ENCODE results near the gene RSPH1.

The RSPH1 gene

GRCh38 chr21:42461881-42462877 lies 33.8 kb downstream of the RSPH1 start:
- no peak for DNase-seq

GRCh38 chr21:42461185-42461520 lies 34.9 kb downstream of the RSPH1 start:
- DNase-seq, result no peak

- DNase-seq, result no peak
Measured at GRCh38 chr21:42460391-42461184, 35.4 kb downstream of the RSPH1 start.

GRCh38 chr21:42459546-42460215 lies 36.3 kb downstream of the RSPH1 start:
- no peak for DNase-seq

- no peak for DNase-seq
Measured at GRCh38 chr21:42459082-42459460, 37.0 kb downstream of the RSPH1 start.

- no peak for DNase-seq
Measured at GRCh38 chr21:42456457-42456856, 39.6 kb downstream of the RSPH1 start.

- no peak for DNase-seq
Measured at GRCh38 chr21:42455754-42456440, 40.1 kb downstream of the RSPH1 start.

GRCh38 chr21:42455196-42455595 lies 40.8 kb downstream of the RSPH1 start:
- DNase-seq, result no peak

GRCh38 chr21:42454786-42455185 lies 41.2 kb downstream of the RSPH1 start:
- no peak for DNase-seq

GRCh38 chr21:42453986-42454570 lies 41.9 kb downstream of the RSPH1 start:
- DNase-seq, result no peak

GRCh38 chr21:42453224-42453985 lies 42.6 kb downstream of the RSPH1 start:
- DNase-seq, result no peak

GRCh38 chr21:42452401-42453223 lies 43.4 kb downstream of the RSPH1 start:
- DNase-seq, result no peak

GRCh38 chr21:42451941-42452340 lies 44.1 kb downstream of the RSPH1 start:
- no peak for DNase-seq

GRCh38 chr21:42448686-42449085 lies 47.3 kb downstream of the RSPH1 start:
- DNase-seq, result no peak

GRCh38 chr21:42447732-42448131 lies 48.3 kb downstream of the RSPH1 start:
- no peak for DNase-seq

- no peak for DNase-seq
Measured at GRCh38 chr21:42447182-42447581, 48.8 kb downstream of the RSPH1 start.

GRCh38 chr21:42446531-42446930 lies 49.5 kb downstream of the RSPH1 start:
- no peak for DNase-seq

GRCh38 chr21:42445311-42445710 lies 50.7 kb downstream of the RSPH1 start:
- DNase-seq, result no peak

GRCh38 chr21:42444745-42445059 lies 51.3 kb downstream of the RSPH1 start:
- no peak for DNase-seq

- no peak for DNase-seq
Measured at GRCh38 chr21:42443876-42444744, 51.9 kb downstream of the RSPH1 start.

Measured in NCI-H226 (cell line).